Measurements from ENCODE around the gene FSTL4. TPM values are rescaled to one million over a fixed set of nuclear protein-coding genes. Genes with fewer than 3 reads are reported as not detected.

Gene FSTL4
- total and polyA plus RNA-seq, 2 of the 13 experiments (the other 11 are each of a cell fraction or from before 2014, with no cell fraction given), result 2.1 to 3.0 TPM

DNA sequence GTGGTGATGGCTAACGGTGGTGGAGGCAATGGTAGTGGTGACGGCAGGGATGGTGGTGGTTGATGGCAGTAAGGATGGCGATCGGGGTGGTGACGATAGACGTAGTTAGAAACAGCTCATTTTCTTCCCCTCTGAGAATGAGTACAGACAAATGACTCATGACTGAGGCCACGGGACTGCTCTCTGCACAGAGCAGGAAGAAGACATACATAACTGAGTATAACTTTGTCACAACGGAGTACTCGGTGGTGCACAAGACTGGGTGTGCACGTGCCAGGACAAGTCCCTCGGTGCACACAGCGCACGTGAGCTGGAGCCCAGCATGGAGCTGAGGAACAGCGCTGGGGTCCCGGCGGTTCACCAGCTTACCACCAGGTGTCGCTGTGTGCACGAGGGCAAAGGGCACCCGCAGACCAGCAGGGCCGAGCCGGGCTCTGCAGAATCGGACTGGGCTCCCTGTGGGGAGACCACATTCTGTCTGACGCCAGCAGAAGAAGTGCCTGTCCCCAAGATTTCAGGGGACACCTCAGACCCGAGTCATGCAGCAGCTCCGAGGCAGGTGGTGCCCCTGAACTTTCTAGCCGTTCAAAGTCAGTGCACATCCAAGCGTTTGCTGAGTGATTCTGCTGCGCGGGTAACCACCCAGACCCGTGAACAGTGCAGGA is 188.6 kb downstream of the FSTL4 start (continued):
- no peak for TF ChIP-seq NONO (IDR thresholded peaks at IDR 0.05)
- TF ChIP-seq NONO (CRISPR knock-in tag; conservative IDR thresholded peaks at IDR 0.05), result peak; percentile 57; the same call in 1 of the 2 replicates
- no peak for TF ChIP-seq HNRNPH1 (optimal IDR thresholded peaks at IDR 0.05; ENCODE audit: low read depth, low read length)
- TF ChIP-seq ZNF589 (CRISPR knock-in tag; conservative IDR thresholded peaks at IDR 0.05), result no peak
- no peak for TF ChIP-seq ZNF136 (CRISPR knock-in tag; IDR thresholded peaks at IDR 0.05; ENCODE audit: low read depth)
- TF ChIP-seq ZNF367 (CRISPR knock-in tag; IDR thresholded peaks at IDR 0.05; ENCODE audit: borderline replicate concordance), result 0 out of 2 replicates have a peak, but pooled peaks have one; percentile 53
- TF ChIP-seq, protein P1, sequence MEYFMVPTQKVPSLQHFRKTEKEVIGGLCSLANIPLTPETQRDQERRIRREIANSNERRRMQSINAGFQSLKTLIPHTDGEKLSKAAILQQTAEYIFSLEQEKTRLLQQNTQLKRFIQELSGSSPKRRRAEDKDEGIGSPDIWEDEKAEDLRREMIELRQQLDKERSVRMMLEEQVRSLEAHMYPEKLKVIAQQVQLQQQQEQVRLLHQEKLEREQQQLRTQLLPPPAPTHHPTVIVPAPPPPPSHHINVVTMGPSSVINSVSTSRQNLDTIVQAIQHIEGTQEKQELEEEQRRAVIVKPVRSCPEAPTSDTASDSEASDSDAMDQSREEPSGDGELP (IDR thresholded peaks at IDR 0.05; ENCODE audit: borderline replicate concordance, low read depth), result no peak
- no peak for TF ChIP-seq DBP (CRISPR knock-in tag; IDR thresholded peaks at IDR 0.05; ENCODE audit: not compliant biosample characterization)
- TF ChIP-seq REPIN1 (CRISPR knock-in tag; IDR thresholded peaks at IDR 0.05; ENCODE audit: borderline replicate concordance, low read depth), result 0 out of 2 replicates have a peak, but pooled peaks have one; percentile 34
- no peak for TF ChIP-seq ELF1 (CRISPR knock-in tag; IDR thresholded peaks at IDR 0.05)
- no peak for TF ChIP-seq ZNF570 (CRISPR knock-in tag; IDR thresholded peaks at IDR 0.05; ENCODE audit: borderline replicate concordance)
- no peak for TF ChIP-seq NCOA5 (CRISPR knock-in tag; IDR thresholded peaks at IDR 0.05)
- no peak for TF ChIP-seq ZNF10 (CRISPR knock-in tag; IDR thresholded peaks at IDR 0.05; ENCODE audit: borderline replicate concordance, low read depth)
- TF ChIP-seq CC2D1A (CRISPR knock-in tag; IDR thresholded peaks at IDR 0.05), result 0 out of 2 replicates have a peak, but pooled peaks have one; percentile 26
- no peak for TF ChIP-seq NFATC3 (CRISPR knock-in tag; IDR thresholded peaks at IDR 0.05)
- no peak for TF ChIP-seq ZBTB43 (CRISPR knock-in tag; conservative IDR thresholded peaks at IDR 0.05)
- TF ChIP-seq TFDP2 (CRISPR knock-in tag; IDR thresholded peaks at IDR 0.05), result peak; percentile 71
- TF ChIP-seq JUN (CRISPR knock-in tag; IDR thresholded peaks at IDR 0.05), result 0 out of 2 replicates have a peak, but pooled peaks have one; percentile 40
- no peak for TF ChIP-seq ZNF468 (CRISPR knock-in tag; IDR thresholded peaks at IDR 0.05)
- TF ChIP-seq FOXA3 (CRISPR knock-in tag; IDR thresholded peaks at IDR 0.05), result no peak
- 0 out of 2 replicates have a peak, but pooled peaks have one; percentile 28 for TF ChIP-seq ZNF232 (CRISPR knock-in tag; IDR thresholded peaks at IDR 0.05; ENCODE audit: borderline replicate concordance)
- no peak for TF ChIP-seq U2AF2 (IDR thresholded peaks at IDR 0.05; ENCODE audit: low read depth, low read length)
- no peak for TF ChIP-seq MAZ (IDR thresholded peaks at IDR 0.05; ENCODE audit: borderline replicate concordance, low read depth, low read length)
- TF ChIP-seq MAZ (CRISPR knock-in tag; IDR thresholded peaks at IDR 0.05; ENCODE audit: low read depth), result no peak
- no peak for TF ChIP-seq ZIK1 (CRISPR knock-in tag; IDR thresholded peaks at IDR 0.05; ENCODE audit: borderline replicate concordance, low read depth)
- no peak for TF ChIP-seq NFRKB (IDR thresholded peaks at IDR 0.05)
- TF ChIP-seq REL (CRISPR knock-in tag; conservative IDR thresholded peaks at IDR 0.05), result no peak
- TF ChIP-seq ZNF282 (IDR thresholded peaks at IDR 0.05; ENCODE audit: partially characterized antibody), result no peak

All from HepG2 (cell line).